ENCODE results near the gene IRAK1. TPM values are rescaled to one million over a fixed set of nuclear protein-coding genes. Genes with fewer than 3 reads are reported as not detected.

Gene IRAK1
- total RNA-seq, 2 donors from 2014 or later: 113 to 122 TPM

- Histone ChIP-seq H3K27ac (peak overlapping the region; percentile 57 to 75), H3K36me3 (no peaks in the 10 kb centered on the region), H3K4me1 (replicated peaks) (no peaks in the 10 kb centered on the region), H3K9me3 (no peaks in the 10 kb centered on the region), H3K4me3 (peak overlapping the region; percentile 37 to 44), H3K27me3 (replicated peaks; ENCODE audit: insufficient read depth) (no peaks in the 10 kb centered on the region)
- intact Hi-C loops (cut with DNase I): loop anchor here (10.0 kb wide), 1 partner anchor 76 kb away; the partner anchor contains the start of gene MECP2
- no CpG with 5 or more reads among the region's 45 CpGs for WGBS
- TF ChIP-seq CTCF (IDR thresholded peaks at IDR 0.05) (no peak), POLR2AphosphoS5 (IDR thresholded peaks at IDR 0.05) (no peak)
- DNase-seq (ENCODE audit: low spot score): no peak
Measured at GRCh38 chrX:154019061-154019621, 561 bp downstream of the IRAK1 start.

- 39% methylated on average over 4 of the region's 15 CpGs for WGBS
- intact Hi-C loops (cut with DNase I): loop anchor here (10.0 kb wide), 1 partner anchor 76 kb away; the partner anchor contains the start of gene MECP2
- Histone ChIP-seq H3K9me3 (no peaks in the 10 kb centered on the region), H3K27me3 (replicated peaks; ENCODE audit: insufficient read depth) (no peaks in the 10 kb centered on the region), H3K36me3 (no peaks in the 10 kb centered on the region), H3K4me1 (replicated peaks) (no peaks in the 10 kb centered on the region), H3K4me3 (peak overlapping the region; percentile 37 to 44), H3K27ac (peak overlapping the region; percentile 57 to 75)
- no peak for DNase-seq (ENCODE audit: low spot score)
- TF ChIP-seq CTCF (IDR thresholded peaks at IDR 0.05): no peak
- TF ChIP-seq POLR2AphosphoS5 (IDR thresholded peaks at IDR 0.05): no peak
- no peak for TF ChIP-seq POLR2A (IDR thresholded peaks at IDR 0.05)
Measured at GRCh38 chrX:154018518-154019060, 1.1 kb downstream of the IRAK1 start.

GRCh38 chrX:154017766-154018517 lies 1.8 kb downstream of the IRAK1 start:
- H3K27ac ChIP-seq: peak overlapping the region; percentile 57 to 75

GRCh38 chrX:154016366-154017076 lies 3.2 kb downstream of the IRAK1 start:
- DNase-seq (ENCODE audit: low spot score): no peak
- no peaks in the 10 kb centered on the region for H3K9me3 ChIP-seq
- WGBS: 93% methylated on average over 10 of the region's 24 CpGs
- H3K4me1 ChIP-seq (replicated peaks): no peaks in the 10 kb centered on the region
- TF ChIP-seq POLR2AphosphoS5 (IDR thresholded peaks at IDR 0.05) (no peak), POLR2A (IDR thresholded peaks at IDR 0.05) (no peak), CTCF (IDR thresholded peaks at IDR 0.05) (no peak)
- no peaks in the 10 kb centered on the region for H3K27me3 ChIP-seq (replicated peaks; ENCODE audit: insufficient read depth)
- no peak overlapping the region for H3K4me3 ChIP-seq
- H3K36me3 ChIP-seq: no peaks in the 10 kb centered on the region
- H3K27ac ChIP-seq: no peak overlapping the region
- intact Hi-C loops (cut with DNase I): loop anchor here (10.0 kb wide), 1 partner anchor 78 kb away; the partner anchor contains the start of gene MECP2

More at GRCh38 chrX:154017766-154018517, 1.8 kb downstream of the IRAK1 start:
- H3K4me1 ChIP-seq (replicated peaks): no peaks in the 10 kb centered on the region
- H3K36me3 ChIP-seq: no peaks in the 10 kb centered on the region
- WGBS: 53% methylated on average over 12 of the region's 26 CpGs
- H3K27me3 ChIP-seq (replicated peaks; ENCODE audit: insufficient read depth): no peaks in the 10 kb centered on the region
- peak; percentile 23 for DNase-seq (ENCODE audit: low spot score)
- peak in 1 of 4 experiments; percentile 1 for TF ChIP-seq CTCF (IDR thresholded peaks at IDR 0.05)
- TF ChIP-seq POLR2AphosphoS5 (IDR thresholded peaks at IDR 0.05): peak; percentile 5
- no peak for TF ChIP-seq POLR2A (IDR thresholded peaks at IDR 0.05)
- intact Hi-C loops (cut with DNase I): loop anchor here (10.0 kb wide), 1 partner anchor 77 kb away; the partner anchor contains the start of gene MECP2
- no peaks in the 10 kb centered on the region for H3K9me3 ChIP-seq
- no peak overlapping the region for H3K4me3 ChIP-seq
